ENCODE data around the gene ADAMTS3. TPM values are rescaled to one million over a fixed set of nuclear protein-coding genes. Genes with fewer than 3 reads are reported as not detected.

ADAMTS3 gene
- total and polyA plus RNA-seq, 7 experiments from 2014 or later = 0.07 TPM; not detected in 6

DNA sequence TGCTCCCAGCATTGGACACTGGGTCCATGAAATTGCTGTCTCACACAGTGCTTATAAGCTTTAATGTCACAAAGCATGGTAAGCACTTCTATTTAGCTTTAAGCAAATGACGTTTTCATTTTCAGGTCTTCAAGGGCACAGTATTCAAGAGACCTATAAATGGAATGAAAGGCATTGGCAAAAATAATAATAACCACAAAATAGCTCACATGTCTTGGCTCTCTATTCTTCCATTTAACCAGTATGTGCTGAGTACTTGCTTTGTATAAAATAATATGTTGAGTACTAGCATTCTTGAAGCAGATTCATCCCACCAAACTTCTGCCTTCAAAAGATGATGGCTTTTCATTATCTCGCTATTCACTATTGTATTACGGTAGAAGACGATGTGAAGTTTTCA lies 203.0 kb downstream of the ADAMTS3 start:
- Histone ChIP-seq H3K4me3 (ENCODE audit: low read length) (no peak overlapping the region), H3K4me1 (ENCODE audit: control insufficient read depth in 2 of 2, insufficient read depth in 2 of 2, low read length in 2 of 2) (no peaks in the 10 kb centered on the region), H3K9me3 (ENCODE audit: control insufficient read depth in 2 of 3, low read length in 3 of 3) (no peaks in the 10 kb centered on the region), H3K27me3 (ENCODE audit: control insufficient read depth in 2 of 2, insufficient read depth in 2 of 2, low read length in 2 of 2) (no peaks in the 10 kb centered on the region), H3K36me3 (ENCODE audit: control insufficient read depth in 2 of 3, insufficient read depth in 3 of 3, low read length in 3 of 3) (no peaks in the 10 kb centered on the region), H3K27ac (ENCODE audit: low read depth, low read length) (no peak overlapping the region)
- POLR2A ChIA-PET = no interaction called here
- H3K27me3 Mint-ChIP-seq = no peaks in the 10 kb centered on the region
- no peak overlapping the region for H3K4me3 Mint-ChIP-seq
- ATAC-seq (no peak), DNase-seq (no peak)
- peaks cover 0 to 2% (median 0%) of the 10 kb centered on the region in 11 donors for H3K9me3 Mint-ChIP-seq
- H3K4me1 Mint-ChIP-seq = peaks cover 0 to 3% (median 0%) of the 10 kb centered on the region in 7 donors
- no peaks in the 10 kb centered on the region for H3K36me3 Mint-ChIP-seq
- CTCF ChIA-PET = no interaction called here
- H3K27ac Mint-ChIP-seq = no peak overlapping the region
- intact Hi-C loops (cut with micrococcal nuclease) = no loop called here

DNA sequence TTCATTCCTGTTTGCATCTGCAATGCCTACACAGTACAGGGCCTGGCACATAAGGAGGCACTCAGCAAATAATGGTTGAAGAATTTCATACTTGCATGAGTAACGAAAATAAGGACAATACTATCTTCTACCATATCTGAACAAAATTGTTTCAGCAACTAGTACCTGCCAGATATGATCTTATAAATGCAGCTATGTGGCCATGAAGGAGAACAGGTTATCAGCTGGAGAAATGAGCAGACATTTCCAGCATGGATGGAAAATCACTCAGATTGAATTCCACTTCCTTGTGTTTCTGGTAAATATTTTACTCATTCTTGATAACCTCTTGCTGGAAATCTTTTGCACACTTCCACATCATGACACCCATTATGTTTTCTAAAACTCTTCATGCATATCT lies 204.0 kb downstream of the ADAMTS3 start:
- Mint-ChIP-seq H3K4me1 (no peaks in the 10 kb centered on the region), H3K27ac (no peak overlapping the region), H3K36me3 (no peaks in the 10 kb centered on the region), H3K27me3 (no peaks in the 10 kb centered on the region), H3K4me3 (no peak overlapping the region), H3K9me3 (peaks cover 0 to 2% (median 0%) of the 10 kb centered on the region in 11 donors)
- H3K27me3 ChIP-seq (ENCODE audit: control insufficient read depth in 2 of 2, insufficient read depth in 2 of 2, low read length in 2 of 2) = no peaks in the 10 kb centered on the region
- no peak overlapping the region for H3K4me3 ChIP-seq (ENCODE audit: low read length)
- POLR2A ChIA-PET = no interaction called here
- no peaks in the 10 kb centered on the region for H3K9me3 ChIP-seq (ENCODE audit: control insufficient read depth in 2 of 3, low read length in 3 of 3)
- DNase-seq (no peak), ATAC-seq (no peak)
- no peaks in the 10 kb centered on the region for H3K36me3 ChIP-seq (ENCODE audit: control insufficient read depth in 2 of 3, insufficient read depth in 3 of 3, low read length in 3 of 3)
- CTCF ChIA-PET = no interaction called here
- no peak overlapping the region for H3K27ac ChIP-seq (ENCODE audit: low read depth, low read length)
- intact Hi-C loops (cut with micrococcal nuclease) = no loop called here
- H3K4me1 ChIP-seq (ENCODE audit: control insufficient read depth in 2 of 2, insufficient read depth in 2 of 2, low read length in 2 of 2) = no peaks in the 10 kb centered on the region

- POLR2A ChIA-PET = no interaction called here
- no peak overlapping the region for H3K27ac ChIP-seq (ENCODE audit: low read depth, low read length)
- H3K4me3 Mint-ChIP-seq = no peak overlapping the region
Observed at GRCh38 chr4:72360075-72360474, 208.9 kb downstream of the ADAMTS3 start.

GRCh38 chr4:72358483-72358882 lies 210.5 kb downstream of the ADAMTS3 start:
- Histone ChIP-seq H3K27ac (ENCODE audit: low read depth, low read length) (no peak overlapping the region), H3K4me1 (ENCODE audit: control insufficient read depth in 2 of 2, insufficient read depth in 2 of 2, low read length in 2 of 2) (no peaks in the 10 kb centered on the region), H3K9me3 (ENCODE audit: control insufficient read depth in 2 of 3, low read length in 3 of 3) (no peaks in the 10 kb centered on the region), H3K4me3 (ENCODE audit: low read length) (no peak overlapping the region), H3K36me3 (ENCODE audit: control insufficient read depth in 2 of 3, insufficient read depth in 3 of 3, low read length in 3 of 3) (no peaks in the 10 kb centered on the region), H3K27me3 (ENCODE audit: control insufficient read depth in 2 of 2, insufficient read depth in 2 of 2, low read length in 2 of 2) (no peaks in the 10 kb centered on the region)
- ChIA-PET POLR2A (no interaction called here), CTCF (no interaction called here)
- intact Hi-C loops (cut with micrococcal nuclease) = no loop called here
- Mint-ChIP-seq H3K36me3 (no peaks in the 10 kb centered on the region), H3K9me3 (no peaks in the 10 kb centered on the region), H3K27ac (no peak overlapping the region), H3K4me3 (no peak overlapping the region), H3K27me3 (no peaks in the 10 kb centered on the region), H3K4me1 (no peaks in the 10 kb centered on the region)
- ATAC-seq (no peak), DNase-seq (no peak)

More at GRCh38 chr4:72360075-72360474, 208.9 kb downstream of the ADAMTS3 start:
- no peaks in the 10 kb centered on the region for H3K27me3 Mint-ChIP-seq
- peaks cover 0 to under 1% (median 0%) of the 10 kb centered on the region in 11 donors for H3K9me3 Mint-ChIP-seq
- H3K36me3 Mint-ChIP-seq = no peaks in the 10 kb centered on the region
- Histone ChIP-seq H3K4me1 (ENCODE audit: control insufficient read depth in 2 of 2, insufficient read depth in 2 of 2, low read length in 2 of 2) (no peaks in the 10 kb centered on the region), H3K36me3 (ENCODE audit: control insufficient read depth in 2 of 3, insufficient read depth in 3 of 3, low read length in 3 of 3) (no peaks in the 10 kb centered on the region), H3K4me3 (ENCODE audit: low read length) (no peak overlapping the region), H3K9me3 (ENCODE audit: control insufficient read depth in 2 of 3, low read length in 3 of 3) (no peaks in the 10 kb centered on the region), H3K27me3 (ENCODE audit: control insufficient read depth in 2 of 2, insufficient read depth in 2 of 2, low read length in 2 of 2) (no peaks in the 10 kb centered on the region)
- intact Hi-C loops (cut with micrococcal nuclease) = no loop called here
- DNase-seq = no peak
- CTCF ChIA-PET = no interaction called here
- no peaks in the 10 kb centered on the region for H3K4me1 Mint-ChIP-seq
- no peak for ATAC-seq
- H3K27ac Mint-ChIP-seq = no peak overlapping the region

- no peaks in the 10 kb centered on the region for H3K4me1 ChIP-seq (ENCODE audit: control insufficient read depth in 2 of 2, insufficient read depth in 2 of 2, low read length in 2 of 2)
- DNase-seq = no peak
- POLR2A ChIA-PET = no interaction called here
- no peak overlapping the region for H3K27ac Mint-ChIP-seq
- no peaks in the 10 kb centered on the region for H3K4me1 Mint-ChIP-seq
- no peak overlapping the region for H3K4me3 ChIP-seq (ENCODE audit: low read length)
- H3K27ac ChIP-seq (ENCODE audit: low read depth, low read length) = no peak overlapping the region
- no peaks in the 10 kb centered on the region for H3K9me3 Mint-ChIP-seq
- intact Hi-C loops (cut with micrococcal nuclease) = no loop called here
- H3K27me3 Mint-ChIP-seq = no peaks in the 10 kb centered on the region
- no peaks in the 10 kb centered on the region for H3K36me3 Mint-ChIP-seq
- no peaks in the 10 kb centered on the region for H3K27me3 ChIP-seq (ENCODE audit: control insufficient read depth in 2 of 2, insufficient read depth in 2 of 2, low read length in 2 of 2)
- H3K9me3 ChIP-seq (ENCODE audit: control insufficient read depth in 2 of 3, low read length in 3 of 3) = no peaks in the 10 kb centered on the region
- no peaks in the 10 kb centered on the region for H3K36me3 ChIP-seq (ENCODE audit: control insufficient read depth in 2 of 3, insufficient read depth in 3 of 3, low read length in 3 of 3)
- H3K4me3 Mint-ChIP-seq = no peak overlapping the region
- CTCF ChIA-PET = no interaction called here
- no peak for ATAC-seq
Observed at GRCh38 chr4:72357908-72358307, 211.1 kb downstream of the ADAMTS3 start.

DNA sequence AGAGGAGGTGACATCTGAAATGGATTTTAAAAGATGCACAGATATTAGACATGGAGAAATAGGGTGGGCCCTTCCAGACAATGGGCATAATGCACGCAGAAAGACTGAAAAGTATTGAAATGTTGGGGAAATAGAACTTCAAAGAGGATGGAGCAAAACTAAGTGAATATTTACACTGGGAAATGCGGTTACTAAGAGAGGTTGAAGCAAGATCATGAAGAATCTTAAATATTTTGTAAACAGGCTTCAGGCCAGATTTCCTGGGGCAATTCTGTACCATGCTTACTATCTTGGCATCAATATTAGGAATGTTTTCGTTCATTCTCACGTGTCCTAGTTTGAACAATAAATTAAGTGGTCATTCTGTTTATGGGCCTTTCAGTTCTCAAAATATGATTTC lies 216.3 kb downstream of the ADAMTS3 start:
- no peak overlapping the region for H3K27ac Mint-ChIP-seq
- no peaks in the 10 kb centered on the region for H3K4me1 Mint-ChIP-seq
- Histone ChIP-seq H3K4me3 (ENCODE audit: low read length) (no peak overlapping the region), H3K4me1 (ENCODE audit: control insufficient read depth in 2 of 2, insufficient read depth in 2 of 2, low read length in 2 of 2) (no peaks in the 10 kb centered on the region), H3K27ac (ENCODE audit: low read depth, low read length) (no peak overlapping the region), H3K9me3 (ENCODE audit: control insufficient read depth in 2 of 3, low read length in 3 of 3) (no peaks in the 10 kb centered on the region), H3K36me3 (ENCODE audit: control insufficient read depth in 2 of 3, insufficient read depth in 3 of 3, low read length in 3 of 3) (no peaks in the 10 kb centered on the region), H3K27me3 (ENCODE audit: control insufficient read depth in 2 of 2, insufficient read depth in 2 of 2, low read length in 2 of 2) (no peaks in the 10 kb centered on the region)
- ATAC-seq = no peak
- DNase-seq = no peak
- POLR2A ChIA-PET = no interaction called here
- H3K36me3 Mint-ChIP-seq = no peaks in the 10 kb centered on the region
- H3K9me3 Mint-ChIP-seq = no peaks in the 10 kb centered on the region
- intact Hi-C loops (cut with micrococcal nuclease) = no loop called here
- CTCF ChIA-PET = no interaction called here
- H3K4me3 Mint-ChIP-seq = no peak overlapping the region
- peaks cover 0 to 5% (median 0%) of the 10 kb centered on the region in 5 donors for H3K27me3 Mint-ChIP-seq

GRCh38 chr4:72351521-72351920 lies 217.5 kb downstream of the ADAMTS3 start:
- Mint-ChIP-seq H3K9me3 (no peaks in the 10 kb centered on the region), H3K4me1 (no peaks in the 10 kb centered on the region), H3K4me3 (no peak overlapping the region), H3K27me3 (peaks cover 0 to 5% (median 0%) of the 10 kb centered on the region in 5 donors), H3K36me3 (no peaks in the 10 kb centered on the region), H3K27ac (no peak overlapping the region)
- Histone ChIP-seq H3K27me3 (ENCODE audit: control insufficient read depth in 2 of 2, insufficient read depth in 2 of 2, low read length in 2 of 2) (no peaks in the 10 kb centered on the region), H3K4me1 (ENCODE audit: control insufficient read depth in 2 of 2, insufficient read depth in 2 of 2, low read length in 2 of 2) (no peaks in the 10 kb centered on the region), H3K4me3 (ENCODE audit: low read length) (no peak overlapping the region), H3K36me3 (ENCODE audit: control insufficient read depth in 2 of 3, insufficient read depth in 3 of 3, low read length in 3 of 3) (no peaks in the 10 kb centered on the region), H3K9me3 (ENCODE audit: control insufficient read depth in 2 of 3, low read length in 3 of 3) (no peaks in the 10 kb centered on the region), H3K27ac (ENCODE audit: low read depth, low read length) (no peak overlapping the region)
- CTCF ChIA-PET = no interaction called here
- POLR2A ChIA-PET = no interaction called here
- no peak for DNase-seq
- no peak for ATAC-seq
- intact Hi-C loops (cut with micrococcal nuclease) = no loop called here
